Retinal pigment epithelial cell (primary cell): Measurements from ENCODE around the gene TSLP.
A peak's percentile ranks its signal among the peaks of the same experiment; 100 is the strongest.

ENCODE experiments used
- DNase-seq: peaks from one replicate; pipeline ENCODE4 v3.0.0-alpha.2; 2010; ENCODE audit warnings: low read depth
- H3K4me3 ChIP-seq: 2 replicates; pipeline ENCODE4 v1.5.1; 2011; ENCODE audit warnings: mild to moderate bottlenecking, low read length, control low read depth, moderate library complexity
- CTCF ChIP-seq: conservative IDR thresholded peaks from 2 replicates; pipeline ENCODE4 v1.5.1; 2011; ENCODE audit warnings: low read depth, low read length, control low read depth, inconsistent platforms

TSLP gene

DNA sequence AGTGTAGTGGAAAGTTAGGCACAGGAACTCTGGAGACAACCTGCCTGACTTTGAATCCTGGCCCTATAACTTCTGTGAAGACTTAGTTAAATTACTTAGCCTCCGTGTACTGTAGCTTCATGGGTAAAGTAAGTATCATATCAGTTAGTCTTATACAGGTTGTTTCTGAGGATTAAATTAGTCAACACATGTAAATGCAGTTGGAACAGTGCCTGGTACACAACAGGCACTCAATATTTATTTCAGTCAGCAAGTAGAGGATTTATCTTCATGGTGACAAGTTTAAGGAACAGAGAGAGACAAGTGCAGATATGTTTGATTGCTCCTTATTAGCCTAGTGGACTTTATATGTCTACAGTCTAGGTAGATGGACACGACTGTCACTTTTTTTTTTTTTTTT, 2.7 kb downstream of the TSLP start:
- DNase-seq, result no peak
- peak overlapping the region; percentile 63 for H3K4me3 ChIP-seq
- TF ChIP-seq CTCF, result no peak

GRCh38 chr5:111075520-111075919, 4.0 kb downstream of the TSLP start:
- no peak overlapping the region for H3K4me3 ChIP-seq
- no peak for TF ChIP-seq CTCF
- DNase-seq, result peak; percentile 83

DNA sequence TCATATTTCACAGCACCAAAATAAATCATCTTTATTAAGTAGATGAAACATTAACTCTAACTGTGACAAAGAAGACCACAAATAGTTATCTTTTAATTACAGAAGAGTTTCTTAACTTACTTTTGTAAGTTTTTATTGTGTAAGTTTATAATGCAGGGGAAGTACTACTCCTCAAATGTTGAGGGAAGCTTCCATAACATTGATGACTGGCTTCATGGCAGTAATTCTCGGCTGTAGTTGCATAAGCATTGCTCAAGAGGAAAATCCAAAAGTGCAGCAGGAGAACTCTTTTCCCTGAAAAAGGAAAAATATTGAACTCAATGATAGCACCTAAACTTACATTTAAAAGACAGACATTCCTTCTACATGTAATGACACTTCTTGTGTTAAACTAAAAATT, 4.6 kb downstream of the TSLP start:
- TF ChIP-seq CTCF, result no peak
- H3K4me3 ChIP-seq, result no peak overlapping the region
- DNase-seq, result no peak

DNA sequence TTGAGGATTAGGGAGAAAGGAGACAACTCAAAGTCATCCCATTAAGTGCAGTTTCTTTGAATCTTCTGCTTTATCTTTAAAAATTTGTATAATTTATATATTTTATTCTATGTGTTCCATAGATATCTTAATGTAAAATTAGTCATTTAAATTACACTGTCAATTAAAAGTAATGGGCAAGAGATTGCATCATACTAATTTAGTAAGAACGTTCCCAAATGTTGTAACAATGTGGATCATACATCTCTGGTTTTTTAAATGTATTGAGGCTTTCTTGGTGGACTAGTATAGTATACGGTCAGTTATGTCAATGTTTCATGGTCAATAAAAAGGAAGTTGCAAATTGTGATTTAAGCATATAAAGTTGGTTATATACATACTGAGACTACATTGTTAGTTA, 6.2 kb downstream of the TSLP start:
- no peak overlapping the region for H3K4me3 ChIP-seq
- TF ChIP-seq CTCF, result no peak
- DNase-seq, result no peak

DNA sequence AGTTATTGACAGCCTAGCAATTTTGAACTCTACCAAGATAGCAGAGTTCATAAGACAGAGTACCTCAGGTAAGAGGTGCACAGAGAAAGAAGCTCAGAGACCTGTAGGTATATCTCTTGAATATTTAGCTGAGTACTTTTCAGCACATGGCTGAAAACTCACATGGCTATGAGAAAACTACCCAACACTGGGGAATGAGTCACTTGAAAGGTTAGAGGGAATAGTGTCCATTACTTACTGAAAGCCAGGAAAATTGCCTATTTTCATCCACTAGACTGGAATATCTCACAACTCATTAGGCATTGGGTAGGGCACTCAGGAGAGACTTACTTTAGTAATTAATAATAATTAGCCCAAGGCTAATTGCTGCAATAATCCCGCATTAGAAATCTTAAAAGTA, 8.3 kb downstream of the TSLP start:
- DNase-seq, result no peak
- TF ChIP-seq CTCF, result no peak
- H3K4me3 ChIP-seq, result no peak overlapping the region

DNA sequence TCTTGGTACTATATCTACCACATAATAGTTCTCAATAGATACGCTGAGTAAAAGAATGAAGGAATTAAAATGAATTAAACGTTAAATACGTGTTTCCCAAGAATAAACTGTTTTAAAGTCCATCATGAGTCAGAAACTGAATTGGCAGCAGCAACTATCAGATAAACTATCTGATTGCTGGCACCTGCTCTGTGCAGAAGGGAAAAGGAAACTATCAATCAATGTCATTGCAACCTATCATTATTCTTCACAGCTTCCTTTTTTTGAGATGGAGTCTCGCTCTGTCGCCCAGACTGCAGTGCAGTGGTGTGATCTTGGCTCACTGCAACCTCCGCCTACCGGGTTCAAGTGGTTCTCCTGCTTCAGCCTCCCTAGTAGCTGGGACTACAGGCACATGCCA, 11.8 kb downstream of the TSLP start:
- no peak for TF ChIP-seq CTCF
- no peak for DNase-seq
- no peak overlapping the region for H3K4me3 ChIP-seq

DNA sequence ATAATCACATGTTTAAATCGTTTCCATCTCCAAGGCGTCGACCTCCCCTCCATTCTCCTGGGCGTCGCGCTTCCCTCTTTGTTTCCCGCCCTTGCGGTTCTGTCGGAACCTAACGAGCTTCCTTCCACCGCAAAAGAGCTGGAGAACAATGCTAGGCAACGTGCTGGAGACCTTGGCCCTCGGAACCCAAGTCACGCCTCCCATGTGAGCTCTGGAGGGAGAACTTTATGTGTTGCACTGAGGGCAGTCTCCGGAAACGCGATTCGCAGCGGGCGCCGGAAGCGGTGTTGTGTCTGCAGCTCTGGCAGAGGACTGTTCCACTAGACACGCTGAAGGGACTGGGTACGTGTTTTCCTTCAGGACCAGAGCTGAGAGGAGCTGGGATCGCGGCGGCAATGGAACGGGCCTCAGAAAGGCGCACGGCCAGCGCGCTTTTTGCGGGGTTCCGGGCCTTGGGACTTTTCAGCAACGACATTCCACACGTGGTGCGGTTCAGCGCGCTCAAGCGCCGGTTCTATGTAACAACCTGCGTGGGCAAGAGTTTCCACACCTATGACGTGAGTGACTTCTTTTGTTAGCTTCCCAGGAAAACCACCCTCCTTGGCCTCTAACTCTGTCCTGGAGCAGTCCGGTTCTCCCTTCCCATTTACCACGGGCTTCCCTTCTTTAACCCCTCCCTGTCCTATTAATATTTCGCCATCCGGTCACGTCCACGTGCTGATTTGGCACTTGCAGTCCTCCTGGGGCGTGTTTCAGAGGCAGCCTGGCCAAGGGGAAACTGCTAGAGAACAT, 20.7 kb downstream of the TSLP start, which contains the start of gene WDR36:
WDR36 (plus strand) TSS at position 287 of the 792 bp plus-strand sequence; CDS start at position 396, 109 bp downstream.
- peak; percentile 70 for DNase-seq
- peak within 1 kb of the TSS; percentile 100 for H3K4me3 ChIP-seq
- no peak for TF ChIP-seq CTCF
